NCI-H1092 treated with DMSO at 0.1 percent for 48 hours (cell line): Measurements from ENCODE around the gene PCDHGA2.
"Not testable (repeated sequence)": the region's sequence is repeated elsewhere in the genome, so short reads cannot be mapped to it uniquely, and the experiment has no call there.

Source experiments
- DNase-seq: peaks from one replicate; lab custom pipeline; 2025; lab: John Stamatoyannopoulos, UW

The PCDHGA2 gene

GRCh38 chr5:141346017-141346416 lies 7.5 kb downstream of the PCDHGA2 start:
- DNase-seq: not testable (repeated sequence)

DNA sequence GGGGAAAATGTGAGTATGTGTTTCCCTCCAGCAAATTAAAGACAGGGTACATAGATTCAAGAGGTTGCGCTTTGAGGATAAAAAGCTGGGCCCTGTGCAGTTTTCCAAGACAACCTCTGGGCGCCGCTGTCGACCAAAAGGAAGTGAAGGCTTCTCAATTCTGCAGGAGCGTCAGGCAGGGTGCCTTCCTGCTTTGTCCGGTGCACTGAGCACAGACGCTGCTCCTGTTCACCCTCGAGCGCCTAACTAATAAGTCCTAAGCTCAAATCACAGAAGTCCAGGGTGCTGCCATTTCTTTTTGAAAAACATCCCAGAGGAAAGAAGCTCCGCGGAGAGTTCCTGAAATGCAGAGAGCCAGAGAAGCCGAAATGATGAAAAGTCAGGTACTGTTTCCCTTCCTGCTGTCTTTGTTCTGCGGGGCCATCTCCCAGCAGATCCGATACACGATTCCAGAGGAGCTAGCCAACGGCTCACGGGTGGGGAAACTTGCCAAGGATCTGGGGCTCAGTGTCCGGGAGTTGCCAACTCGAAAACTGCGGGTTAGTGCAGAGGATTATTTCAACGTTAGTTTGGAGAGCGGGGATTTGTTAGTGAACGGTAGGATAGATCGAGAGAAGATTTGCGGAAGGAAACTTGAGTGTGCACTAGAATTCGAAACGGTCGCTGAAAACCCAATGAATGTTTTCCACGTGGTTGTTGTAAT lies 11.5 kb downstream of the PCDHGA2 start, which contains the start of gene PCDHGB1:
Gene PCDHGB1 (plus strand): TSS at position 183 of the 703 bp plus-strand sequence. CDS start 162 bp downstream, at position 345.
- DNase-seq: peak; percentile 13

DNA sequence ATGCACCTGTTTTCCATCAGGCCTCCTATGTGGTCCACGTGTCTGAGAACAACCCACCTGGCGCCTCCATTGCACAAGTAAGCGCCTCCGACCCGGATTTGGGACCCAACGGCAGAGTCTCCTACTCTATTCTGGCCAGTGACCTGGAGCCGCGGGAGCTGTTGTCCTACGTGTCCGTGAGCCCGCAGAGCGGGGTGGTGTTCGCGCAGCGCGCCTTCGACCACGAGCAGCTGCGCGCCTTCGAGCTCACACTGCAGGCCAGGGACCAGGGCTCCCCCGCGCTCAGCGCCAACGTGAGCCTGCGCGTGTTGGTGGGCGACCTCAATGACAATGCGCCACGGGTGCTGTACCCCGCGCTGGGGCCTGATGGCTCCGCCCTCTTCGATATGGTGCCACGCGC lies 13.0 kb downstream of the PCDHGA2 start:
- DNase-seq: no peak

DNA sequence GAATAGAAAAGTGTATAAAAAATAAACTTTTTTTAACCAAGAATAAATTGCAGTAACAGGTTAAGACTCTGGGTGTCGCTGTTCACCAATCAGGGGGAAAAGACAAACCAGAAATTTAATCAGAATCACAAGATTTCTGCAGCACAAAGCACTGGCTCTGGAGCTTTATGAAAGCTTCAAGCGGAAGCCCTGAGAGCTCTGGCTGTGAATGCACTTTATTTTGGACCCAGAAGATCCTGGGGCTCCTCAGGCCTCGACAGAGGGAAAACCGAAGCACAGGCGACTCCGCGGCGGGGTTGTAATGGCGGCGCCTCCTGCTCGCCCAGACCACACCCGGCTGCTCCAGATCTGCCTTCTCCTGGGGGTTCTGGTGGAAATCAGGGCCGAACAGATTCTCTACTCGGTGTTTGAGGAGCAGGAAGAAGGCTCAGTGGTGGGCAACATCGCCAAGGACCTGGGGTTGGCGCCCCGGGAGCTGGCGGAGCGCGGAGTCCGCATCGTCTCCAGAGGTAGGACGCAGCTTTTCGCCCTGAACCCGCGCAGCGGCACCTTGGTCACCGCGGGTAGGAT lies 16.4 kb downstream of the PCDHGA2 start, which contains the start of gene PCDHGA4:
Gene PCDHGA4 (plus strand): TSS at position 122 of the 570 bp plus-strand sequence. CDS start 87 bp downstream, at position 209.
- no peak for DNase-seq

GRCh38 chr5:141355641-141356040 lies 17.1 kb downstream of the PCDHGA2 start:
- no peak for DNase-seq

GRCh38 chr5:141356133-141356532 lies 17.6 kb downstream of the PCDHGA2 start:
- DNase-seq: no peak

DNA sequence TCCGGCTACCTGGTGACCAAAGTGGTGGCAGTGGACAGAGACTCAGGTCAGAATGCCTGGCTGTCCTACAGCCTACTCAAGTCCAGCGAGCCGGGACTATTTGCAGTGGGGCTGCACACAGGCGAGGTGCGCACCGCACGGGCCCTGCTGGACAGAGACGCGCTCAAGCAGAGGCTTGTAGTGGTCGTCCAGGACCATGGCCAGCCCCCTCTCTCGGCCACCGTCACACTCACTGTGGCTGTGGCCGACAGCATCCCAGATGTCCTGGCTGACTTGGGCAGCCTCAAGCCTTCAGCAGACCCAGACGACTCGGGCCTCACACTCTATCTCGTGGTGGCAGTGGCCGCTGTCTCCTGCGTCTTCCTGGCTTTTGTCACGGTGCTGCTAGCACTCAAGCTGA lies 18.4 kb downstream of the PCDHGA2 start:
- no peak for DNase-seq

DNA sequence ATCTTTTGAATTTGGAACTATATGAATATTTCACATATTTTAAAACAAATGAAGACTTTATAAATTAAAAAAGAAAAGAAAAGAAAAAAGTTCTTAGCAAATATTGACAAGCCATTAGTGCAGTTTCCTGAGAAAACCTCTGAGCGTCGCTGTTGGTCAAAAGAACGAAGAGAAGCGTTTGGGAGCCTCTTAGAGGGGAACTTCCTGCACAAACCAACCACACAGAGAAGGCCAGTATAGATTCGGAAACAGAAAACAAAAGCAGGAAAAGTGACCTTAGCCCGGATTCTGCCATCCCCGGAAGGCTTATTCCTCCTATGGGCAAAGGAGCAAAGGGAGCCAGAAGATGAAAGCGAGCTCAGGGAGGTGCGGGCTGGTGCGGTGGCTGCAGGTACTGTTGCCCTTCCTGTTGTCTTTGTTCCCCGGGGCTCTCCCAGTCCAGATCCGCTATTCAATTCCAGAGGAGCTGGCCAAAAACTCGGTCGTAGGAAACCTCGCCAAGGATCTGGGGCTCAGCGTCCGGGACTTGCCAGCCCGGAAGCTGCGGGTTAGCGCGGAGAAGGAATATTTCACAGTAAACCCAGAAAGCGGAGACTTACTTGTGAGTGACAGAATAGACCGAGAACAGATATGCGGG lies 21.3 kb downstream of the PCDHGA2 start, which contains the start of gene PCDHGB2:
Gene PCDHGB2 (plus strand): TSS at position 205 of the 637 bp plus-strand sequence. CDS start 142 bp downstream, at position 347.
- DNase-seq: no peak

DNA sequence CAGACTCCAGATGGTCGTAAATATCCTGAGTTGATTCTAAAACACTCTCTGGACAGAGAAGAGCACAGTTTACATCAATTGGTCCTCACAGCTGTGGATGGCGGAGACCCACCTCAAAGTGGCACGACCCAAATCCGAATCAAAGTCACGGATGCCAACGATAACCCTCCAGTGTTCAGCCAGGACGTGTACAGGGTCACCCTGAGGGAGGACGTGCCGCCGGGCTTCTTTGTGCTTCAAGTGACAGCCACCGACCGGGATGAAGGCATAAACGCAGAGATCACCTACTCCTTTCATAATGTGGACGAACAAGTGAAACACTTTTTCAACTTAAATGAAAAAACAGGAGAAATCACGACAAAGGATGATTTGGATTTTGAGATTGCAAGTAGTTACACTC lies 22.1 kb downstream of the PCDHGA2 start:
- DNase-seq: no peak

DNA sequence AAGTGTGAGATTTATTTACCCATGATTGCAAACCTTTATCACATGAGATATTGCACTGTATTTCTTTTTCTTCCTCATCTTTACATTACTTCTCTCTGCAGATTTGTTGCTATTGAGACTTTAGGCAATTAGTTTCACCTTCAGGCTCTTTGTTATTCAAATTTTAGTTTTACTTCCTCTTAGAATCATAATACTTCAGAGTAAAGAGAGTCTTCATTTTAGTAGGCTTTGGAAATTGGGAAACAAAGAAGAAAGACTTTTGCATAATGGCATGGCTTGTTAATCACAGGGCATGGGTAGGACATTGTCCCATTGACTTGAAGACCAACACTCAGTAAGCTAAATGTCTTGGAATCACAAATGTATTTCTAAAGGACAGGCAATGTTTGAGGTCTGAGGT lies 24.2 kb downstream of the PCDHGA2 start:
- no peak for DNase-seq

GRCh38 chr5:141363952-141364660 lies 25.5 kb downstream of the PCDHGA2 start, which contains the start of gene PCDHGA5:
Gene PCDHGA5 (plus strand): TSS chr5:141364162. CDS start chr5:141364331, 169 bp downstream.
- no peak for DNase-seq

DNA sequence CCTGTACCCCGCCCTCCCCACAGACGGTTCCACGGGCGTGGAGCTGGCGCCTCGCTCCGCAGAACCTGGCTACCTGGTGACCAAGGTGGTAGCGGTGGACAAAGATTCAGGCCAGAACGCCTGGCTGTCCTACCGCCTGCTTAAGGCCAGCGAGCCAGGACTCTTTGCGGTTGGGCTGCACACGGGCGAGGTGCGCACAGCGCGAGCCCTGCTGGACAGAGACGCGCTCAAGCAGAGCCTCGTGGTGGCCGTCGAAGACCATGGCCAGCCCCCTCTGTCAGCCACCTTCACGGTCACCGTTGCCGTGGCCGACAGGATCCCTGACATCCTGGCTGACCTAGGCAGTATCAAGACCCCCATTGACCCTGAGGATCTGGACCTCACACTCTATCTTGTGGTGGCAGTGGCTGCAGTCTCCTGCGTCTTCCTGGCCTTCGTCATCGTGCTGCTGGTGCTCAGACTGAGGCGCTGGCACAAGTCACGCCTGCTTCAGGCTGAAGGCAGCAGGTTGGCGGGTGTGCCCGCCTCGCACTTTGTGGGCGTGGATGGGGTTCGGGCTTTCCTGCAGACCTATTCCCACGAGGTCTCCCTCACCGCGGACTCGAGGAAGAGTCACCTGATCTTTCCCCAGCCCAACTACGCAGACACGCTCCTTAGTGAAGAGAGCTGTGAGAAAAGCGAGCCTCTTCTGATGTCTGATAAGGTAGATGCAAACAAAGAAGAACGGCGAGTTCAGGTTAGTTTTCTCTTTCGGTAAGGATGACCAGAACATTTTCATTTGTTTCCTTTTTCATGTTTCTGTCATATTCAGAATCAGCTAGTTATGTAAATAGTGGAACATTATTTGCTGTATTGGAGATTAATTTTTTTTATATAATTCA lies 27.7 kb downstream of the PCDHGA2 start:
- no peak for DNase-seq

DNA sequence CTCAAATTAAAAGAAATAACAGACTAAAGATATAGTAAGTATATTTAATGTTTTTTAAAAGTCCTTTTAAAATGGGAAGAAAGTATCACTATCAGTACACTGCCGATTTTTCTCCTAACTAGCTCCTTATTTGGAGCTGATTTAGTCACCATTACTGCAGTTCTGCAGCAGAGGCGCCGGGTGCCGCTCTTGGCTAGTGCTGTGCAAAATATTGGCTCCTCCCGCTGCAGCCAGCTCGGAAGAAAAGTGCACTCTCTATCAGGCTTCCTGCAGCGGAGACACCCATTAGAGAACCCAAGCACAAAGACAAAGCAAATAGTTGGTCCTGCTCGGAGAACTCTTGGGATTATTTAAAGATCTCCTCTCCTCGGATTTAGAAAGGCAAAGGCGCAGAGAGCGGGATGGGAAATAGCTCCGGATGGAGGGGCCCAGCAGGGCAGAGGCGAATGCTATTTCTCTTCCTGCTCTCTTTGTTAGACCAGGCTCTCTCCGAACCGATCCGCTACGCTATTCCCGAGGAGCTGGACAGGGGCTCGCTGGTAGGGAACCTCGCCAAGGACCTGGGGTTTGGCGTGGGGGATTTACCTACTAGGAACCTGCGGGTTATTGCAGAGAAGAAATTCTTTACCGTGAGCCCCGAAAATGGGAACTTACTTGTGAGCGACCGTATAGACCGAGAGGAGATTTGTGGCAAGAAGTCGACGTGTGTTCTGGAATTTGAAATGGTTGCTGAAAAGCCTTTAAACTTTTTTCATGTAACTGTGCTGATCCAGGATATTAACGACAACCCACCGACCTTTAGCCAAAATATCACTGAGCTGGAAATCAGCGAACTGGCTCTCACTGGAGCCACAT lies 31.7 kb downstream of the PCDHGA2 start, which contains the start of gene PCDHGB3:
Gene PCDHGB3 (plus strand): TSS at position 249 of the 855 bp plus-strand sequence. CDS start 153 bp downstream, at position 402.
- no peak for DNase-seq

- DNase-seq: no peak
Measured at GRCh38 chr5:141371572-141372475, 33.3 kb downstream of the PCDHGA2 start.

DNA sequence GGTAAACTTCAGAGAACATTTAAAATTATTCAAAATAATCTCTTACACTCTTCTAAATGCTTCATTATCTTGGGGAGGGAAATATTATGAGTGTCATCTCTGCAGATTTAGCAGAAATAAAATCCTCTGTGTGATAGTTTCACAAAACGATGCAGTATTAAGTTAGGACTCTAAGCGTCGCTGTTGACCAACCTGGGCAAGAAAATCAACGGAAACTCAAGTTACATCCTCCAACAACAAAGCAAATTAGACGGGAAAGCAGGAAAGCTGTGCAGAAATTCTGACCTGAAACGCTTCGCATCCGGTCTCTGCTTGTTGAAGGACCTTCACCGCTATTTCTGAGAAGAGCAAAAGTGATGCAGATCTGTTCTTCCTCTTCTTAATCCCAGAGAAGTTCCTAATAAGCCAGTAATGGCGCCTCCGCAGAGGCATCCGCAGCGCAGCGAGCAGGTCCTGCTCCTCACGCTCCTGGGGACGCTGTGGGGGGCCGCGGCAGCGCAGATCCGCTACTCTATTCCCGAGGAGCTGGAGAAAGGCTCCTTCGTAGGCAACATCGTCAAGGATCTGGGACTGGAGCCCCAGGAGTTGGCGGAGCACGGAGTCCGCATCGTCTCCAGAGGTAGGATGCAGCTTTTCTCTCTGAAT lies 35.2 kb downstream of the PCDHGA2 start, which contains the start of gene PCDHGA6:
Gene PCDHGA6 (plus strand): TSS at position 219 of the 645 bp plus-strand sequence. CDS start 193 bp downstream, at position 412.
- no peak for DNase-seq

DNA sequence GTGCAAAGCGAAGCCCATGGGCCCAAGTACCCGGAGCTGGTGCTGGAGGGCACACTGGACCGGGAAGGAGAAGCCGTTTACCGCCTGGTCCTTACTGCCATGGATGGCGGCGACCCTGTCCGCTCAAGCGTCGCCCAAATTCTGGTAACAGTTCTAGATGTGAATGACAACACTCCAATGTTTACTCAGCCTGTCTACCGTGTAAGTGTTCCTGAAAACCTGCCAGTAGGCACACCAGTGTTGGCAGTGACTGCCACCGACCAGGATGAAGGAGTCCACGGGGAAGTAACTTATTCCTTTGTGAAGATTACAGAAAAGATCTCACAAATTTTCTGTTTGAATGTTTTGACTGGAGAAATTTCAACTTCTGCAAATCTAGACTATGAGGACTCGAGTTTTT lies 36.1 kb downstream of the PCDHGA2 start:
- no peak for DNase-seq

GRCh38 chr5:141375444-141376155 lies 37.0 kb downstream of the PCDHGA2 start:
- not testable (repeated sequence) for DNase-seq
